GM23338 (cell line): ENCODE data around the gene SNPH.

ENCODE experiments used
- CTCF ChIP-seq, 2 experiments: fragments of 200-600 bp in 1 of 2; sonication (generic) in 1 of 2; conservative IDR thresholded peaks; 2 replicates each; pipeline versions ENCODE4 v1.5.1 to v1.6.1; 2016 to 2017; ENCODE audit warnings: antibody characterized with exemption in 2 of 2, low read depth in 2 of 2, mild to moderate bottlenecking in 2 of 2, moderate library complexity in 1 of 2
- EZH2 ChIP-seq: fragments of 200-600 bp; sonication (generic); IDR thresholded peaks from one replicate; pipeline ENCODE4 v1.8.0; 2017; ENCODE audit warnings: antibody characterized with exemption, mild to moderate bottlenecking, low read depth; ENCODE audit not compliant: unreplicated experiment
- EZH2phosphoT487 ChIP-seq: fragments of 200-600 bp; sonication (generic); IDR thresholded peaks from one replicate; pipeline ENCODE4 v1.8.1; 2018; ENCODE audit warnings: antibody characterized with exemption; ENCODE audit not compliant: unreplicated experiment
- POLR2AphosphoS5 ChIP-seq: IDR thresholded peaks from 2 replicates; pipeline ENCODE4 v1.6.1; 2016; ENCODE audit warnings: antibody characterized with exemption, low read depth
- REST ChIP-seq: IDR thresholded peaks from one replicate; pipeline ENCODE4 v1.6.1; 2018; ENCODE audit warnings: antibody characterized with exemption; ENCODE audit not compliant: unreplicated experiment

GRCh38 chr20:1278993-1279392, 12.9 kb downstream of the SNPH start:
- TF ChIP-seq CTCF (conservative IDR thresholded peaks at IDR 0.05; ENCODE audit: low read depth in 2 of 2) (no peak), EZH2 (no peak), POLR2AphosphoS5 (no peak), EZH2phosphoT487 (no peak), REST (no peak)
